ENCODE data around the gene EPB41L1.

GRCh38 chr20:36104856-36105255, 49.7 kb upstream of the EPB41L1 start:
- no peak for TF ChIP-seq CTCF (conservative IDR thresholded peaks at IDR 0.05)
- TF ChIP-seq ZFX (IDR thresholded peaks at IDR 0.05): no peak
